HepG2 (cell line): ENCODE data around the gene COL8A2. TPM values are rescaled to one million over a fixed set of nuclear protein-coding genes. Genes with fewer than 3 reads are reported as not detected.

Experiments used
- AFF4 ChIP-seq: sonication (generic); formaldehyde crosslinking; IDR thresholded peaks from 2 replicates; pipeline ENCODE4 v1.4.0; 2020; ENCODE audit warnings: missing genetic modification reagents
- CC2D1A ChIP-seq: sonication (generic); formaldehyde crosslinking; IDR thresholded peaks from 2 replicates; pipeline ENCODE4 v1.8.1; 2023; ENCODE audit warnings: mild to moderate bottlenecking, missing genetic modification reagents
- CCAR2 ChIP-seq: fragments of 200-400 bp; formaldehyde crosslinking; optimal IDR thresholded peaks from 2 replicates; pipeline ENCODE3; 2018; ENCODE audit warnings: low read depth, mild to moderate bottlenecking, low read length, moderate library complexity
- ESRRA ChIP-seq: sonication (generic); formaldehyde crosslinking; IDR thresholded peaks from 2 replicates; pipeline ENCODE4 v1.5.1; 2020; ENCODE audit warnings: mild to moderate bottlenecking, low read depth, missing genetic modification reagents
- HMGXB4 ChIP-seq, 2 experiments: sonication (generic) in 1 of 2; formaldehyde crosslinking in 1 of 2; IDR thresholded peaks; 2 replicates each; pipeline versions ENCODE4 v1.4.0 to v1.6.1; 2018 to 2020; ENCODE audit warnings: missing genetic modification reagents in 2 of 2, borderline replicate concordance in 1 of 2, low read depth in 1 of 2, mild to moderate bottlenecking in 1 of 2, missing biosample characterization in 1 of 2
- HNRNPLL ChIP-seq: fragments of 200-400 bp; formaldehyde crosslinking; IDR thresholded peaks from 2 replicates; pipeline ENCODE4 v1.6.1; 2017; ENCODE audit warnings: mild to moderate bottlenecking, low read depth, low read length; ENCODE audit not compliant: poor library complexity, severe bottlenecking
- KDM1A ChIP-seq: IDR thresholded peaks from 2 replicates; pipeline ENCODE4 v1.6.1; 2016; ENCODE audit warnings: missing compliant biosample characterization
- LRRFIP1 ChIP-seq: sonication (generic); formaldehyde crosslinking; conservative IDR thresholded peaks from 2 replicates; pipeline ENCODE4 v1.4.0; 2020; ENCODE audit warnings: missing genetic modification reagents
- NR2F2 ChIP-seq: IDR thresholded peaks from 2 replicates; pipeline ENCODE4 v1.6.1; 2012; ENCODE audit warnings: low read depth, inconsistent platforms, borderline replicate concordance
- PHF8 ChIP-seq: sonication (generic); formaldehyde crosslinking; IDR thresholded peaks from 2 replicates; pipeline ENCODE4 v1.5.0; 2020; ENCODE audit warnings: missing genetic modification reagents
- POGK ChIP-seq: sonication (generic); formaldehyde crosslinking; conservative IDR thresholded peaks from 2 replicates; pipeline ENCODE4 v1.8.0; 2022; ENCODE audit warnings: mild to moderate bottlenecking, moderate library complexity, missing genetic modification reagents
- RFX5 ChIP-seq: IDR thresholded peaks from 2 replicates; pipeline ENCODE4 v1.6.1; 2011; ENCODE audit warnings: low read depth, low read length, improper control_type of control experiment
- SMC3 ChIP-seq: IDR thresholded peaks from 2 replicates; pipeline ENCODE4 v1.6.1; 2011; ENCODE audit warnings: low read length, improper control_type of control experiment
- ZFP36 ChIP-seq: fragments of 150-350 bp; IDR thresholded peaks from 2 replicates; pipeline ENCODE4 v1.6.1; 2018; ENCODE audit warnings: borderline replicate concordance, low read length, low read depth; ENCODE audit not compliant: partially characterized antibody
- ZNF143 ChIP-seq: sonication (generic); formaldehyde crosslinking; IDR thresholded peaks from 2 replicates; pipeline ENCODE4 v1.4.0; 2020; ENCODE audit warnings: missing genetic modification reagents
- ZNF282 ChIP-seq: fragments of 450-650 bp; IDR thresholded peaks from 2 replicates; pipeline ENCODE4 v1.6.1; 2018; ENCODE audit not compliant: partially characterized antibody
- ZNF317 ChIP-seq: sonication (generic); formaldehyde crosslinking; IDR thresholded peaks from 2 replicates; pipeline ENCODE4 v1.5.0; 2020; ENCODE audit warnings: mild to moderate bottlenecking, missing genetic modification reagents
- ZNF547 ChIP-seq: sonication (generic); formaldehyde crosslinking; IDR thresholded peaks from 2 replicates; pipeline ENCODE4 v1.5.1; 2020; ENCODE audit warnings: mild to moderate bottlenecking, missing genetic modification reagents
- ZNF549 ChIP-seq: sonication (generic); formaldehyde crosslinking; IDR thresholded peaks from 2 replicates; pipeline ENCODE4 v1.5.0; 2020; ENCODE audit warnings: missing genetic modification reagents
- ZNF550 ChIP-seq: sonication (generic); formaldehyde crosslinking; IDR thresholded peaks from 2 replicates; pipeline ENCODE4 v1.4.0; 2020; ENCODE audit warnings: mild to moderate bottlenecking, missing genetic modification reagents, borderline replicate concordance
- ZNF724P ChIP-seq: sonication (generic); formaldehyde crosslinking; IDR thresholded peaks from 2 replicates; pipeline ENCODE4 v1.8.0; 2022; ENCODE audit warnings: missing genetic modification reagents, borderline replicate concordance
- polyA plus RNA-seq, 8 experiments: library from polyadenylated mRNA; depleted of rRNA in 3 of 8; stranded (reverse) in 7 of 8; unstranded in 1 of 8; fragments of >200 nt; fragmentation: Illumina TruSeq in 4 of 8; extraction: Trizol in 4 of 8; gene quantifications; 2 replicates each; pipeline versions ENCODE4 v1.2.1 to v1.2.3, GENCODE V29; 2011 to 2016; ENCODE audit warnings: low read depth in 4 of 8, missing spikeins in 1 of 8, mixed read lengths in 1 of 8; ENCODE audit not compliant: insufficient read depth in 1 of 8
- total RNA-seq, 5 experiments: library from RNA; depleted of rRNA; stranded (reverse); fragments of >200 nt; fragmentation: Illumina TruSeq; extraction: Trizol; gene quantifications; 2 replicates each; pipeline ENCODE4 v1.2.3, GENCODE V29; 2016; ENCODE audit warnings: low read depth in 1 of 5

The COL8A2 gene
- total and polyA plus RNA-seq, 2 of the 13 experiments (the other 11 are each of a cell fraction or from before 2014, with no cell fraction given) = 0.13 to 0.24 TPM

- no peak for TF ChIP-seq RFX5
- TF ChIP-seq ESRRA = peak; percentile 40; the same call in 1 of the 2 replicates
- TF ChIP-seq HMGXB4 (CRISPR knock-in tag; IDR thresholded peaks at IDR 0.05; ENCODE audit: borderline replicate concordance in 1 of 2, low read depth in 1 of 2) = peak in 1 of 2 experiments; percentile 44; a peak in 1 of 4 replicates
- TF ChIP-seq CCAR2 = no peak
- no peak for TF ChIP-seq ZNF282
- no peak for TF ChIP-seq SMC3
- TF ChIP-seq AFF4 (CRISPR knock-in tag) = no peak
- TF ChIP-seq ZFP36 = no peak
- TF ChIP-seq PHF8 = peak; percentile 76
- TF ChIP-seq ZNF550 (CRISPR knock-in tag) = no peak
- TF ChIP-seq POGK (CRISPR knock-in tag) = no peak
- TF ChIP-seq CC2D1A (CRISPR knock-in tag) = no peak
- TF ChIP-seq ZNF143 = no peak
- 0 out of 2 replicates have a peak, but pooled peaks have one; percentile 41 for TF ChIP-seq ZNF547 (CRISPR knock-in tag)
- no peak for TF ChIP-seq ZNF549 (CRISPR knock-in tag)
- no peak for TF ChIP-seq NR2F2
- 0 out of 2 replicates have a peak, but pooled peaks have one; percentile 30 for TF ChIP-seq ZNF317 (CRISPR knock-in tag)
- TF ChIP-seq LRRFIP1 (CRISPR knock-in tag) = no peak
- TF ChIP-seq HNRNPLL = peak; percentile 25
- no peak for TF ChIP-seq KDM1A (CRISPR knock-in tag)
- 0 out of 2 replicates have a peak, but pooled peaks have one; percentile 30 for TF ChIP-seq ZNF724P (CRISPR knock-in tag)
These were observed 9.8 kb downstream of the COL8A2 start (continued) for GRCh38 chr1:36115200-36115669.
